ENCODE measurements around the gene RIGI.
"Not testable (repeated sequence)": the region's sequence is repeated elsewhere in the genome, so short reads cannot be mapped to it uniquely, and the experiment has no call there.

RIGI gene

GRCh38 chr9:32525709-32526030 is 326 bp downstream of the RIGI start:
- no peak for DNase-seq

- DNase-seq, result no peak
Observed at GRCh38 chr9:32524892-32525708, 896 bp downstream of the RIGI start.

GRCh38 chr9:32524558-32524891 is 1.5 kb downstream of the RIGI start:
- not testable (repeated sequence) for DNase-seq

GRCh38 chr9:32523910-32524309 is 2.1 kb downstream of the RIGI start:
- DNase-seq, result no peak

- DNase-seq, result no peak
Observed at GRCh38 chr9:32518276-32518675, 7.7 kb downstream of the RIGI start.

- no peak for DNase-seq
Observed at GRCh38 chr9:32516241-32516640, 9.8 kb downstream of the RIGI start.

- DNase-seq, result no peak
Observed at GRCh38 chr9:32508728-32509127, 17.3 kb downstream of the RIGI start.

GRCh38 chr9:32503008-32503407 is 23.0 kb downstream of the RIGI start:
- no peak for DNase-seq

GRCh38 chr9:32502464-32502863 is 23.5 kb downstream of the RIGI start:
- DNase-seq, result no peak

- no peak for DNase-seq
Observed at GRCh38 chr9:32501868-32502267, 24.1 kb downstream of the RIGI start.

GRCh38 chr9:32500768-32501167 is 25.2 kb downstream of the RIGI start:
- DNase-seq, result no peak

GRCh38 chr9:32497921-32498320 is 28.1 kb downstream of the RIGI start:
- no peak for DNase-seq

- DNase-seq, result no peak
Observed at GRCh38 chr9:32490601-32491000, 35.4 kb downstream of the RIGI start.

GRCh38 chr9:32487981-32488380 is 38.0 kb downstream of the RIGI start:
- no peak for DNase-seq

GRCh38 chr9:32486839-32487562 is 39.0 kb downstream of the RIGI start:
- no peak for DNase-seq

- no peak for DNase-seq
Observed at GRCh38 chr9:32483343-32483742, 42.7 kb downstream of the RIGI start.
